Measurements from ENCODE around the gene ZNF212. TPM values are rescaled to one million over a fixed set of nuclear protein-coding genes. Genes with fewer than 3 reads are reported as not detected.

Gene ZNF212
- total RNA-seq, 2 donors from 2014 or later: 11.5 to 19.9 TPM

DNA sequence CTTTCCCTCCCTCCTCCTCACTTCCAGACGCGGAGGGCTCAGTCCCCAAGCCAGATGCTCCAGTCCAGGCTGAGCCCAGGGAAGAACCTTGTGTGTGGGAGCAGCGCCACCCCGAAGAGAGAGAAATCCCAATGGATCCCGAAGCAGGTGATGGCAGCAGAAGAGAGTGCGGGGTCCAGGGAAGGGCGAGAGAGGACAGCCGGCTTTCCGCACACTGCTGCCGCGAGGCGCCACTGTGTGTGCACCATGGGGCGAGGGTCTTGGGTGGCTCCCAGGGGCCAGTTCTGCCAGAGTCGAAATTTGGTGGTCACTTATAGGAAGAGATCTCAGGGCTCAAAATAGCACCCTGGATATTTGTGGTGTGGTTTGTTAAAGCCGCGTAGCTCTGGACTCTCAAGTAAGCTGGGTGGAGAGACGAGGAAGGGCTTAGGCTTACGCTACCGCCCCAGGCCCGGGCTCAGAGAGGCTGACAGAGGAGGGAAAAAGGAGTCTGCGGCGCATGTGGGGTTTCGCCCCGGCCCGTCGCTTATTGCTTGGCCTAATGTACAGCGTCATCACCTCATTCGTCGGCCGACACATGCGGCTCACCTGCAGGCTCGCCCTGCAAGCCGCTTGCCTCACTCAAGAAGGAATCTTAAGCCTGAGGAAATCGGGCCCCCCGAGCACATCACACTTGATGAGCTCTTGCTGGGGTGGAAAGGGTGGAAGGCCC is 32.0 kb upstream of the ZNF212 start:
- Mint-ChIP-seq H3K9me3 (no peaks in the 10 kb centered on the region), H3K4me1 (ENCODE audit: low read depth in 2 of 2) (peaks cover 30 to 31% of the 10 kb centered on the region in 2 donors), H3K27me3 (no peaks in the 10 kb centered on the region), H3K27ac (peak overlapping the region; percentile 48 to 91), H3K36me3 (peaks cover 37% of the 10 kb centered on the region), H3K4me3 (no peak overlapping the region)
- ATAC-seq: no peak
- no peak for DNase-seq (ENCODE audit: low spot score)

DNA sequence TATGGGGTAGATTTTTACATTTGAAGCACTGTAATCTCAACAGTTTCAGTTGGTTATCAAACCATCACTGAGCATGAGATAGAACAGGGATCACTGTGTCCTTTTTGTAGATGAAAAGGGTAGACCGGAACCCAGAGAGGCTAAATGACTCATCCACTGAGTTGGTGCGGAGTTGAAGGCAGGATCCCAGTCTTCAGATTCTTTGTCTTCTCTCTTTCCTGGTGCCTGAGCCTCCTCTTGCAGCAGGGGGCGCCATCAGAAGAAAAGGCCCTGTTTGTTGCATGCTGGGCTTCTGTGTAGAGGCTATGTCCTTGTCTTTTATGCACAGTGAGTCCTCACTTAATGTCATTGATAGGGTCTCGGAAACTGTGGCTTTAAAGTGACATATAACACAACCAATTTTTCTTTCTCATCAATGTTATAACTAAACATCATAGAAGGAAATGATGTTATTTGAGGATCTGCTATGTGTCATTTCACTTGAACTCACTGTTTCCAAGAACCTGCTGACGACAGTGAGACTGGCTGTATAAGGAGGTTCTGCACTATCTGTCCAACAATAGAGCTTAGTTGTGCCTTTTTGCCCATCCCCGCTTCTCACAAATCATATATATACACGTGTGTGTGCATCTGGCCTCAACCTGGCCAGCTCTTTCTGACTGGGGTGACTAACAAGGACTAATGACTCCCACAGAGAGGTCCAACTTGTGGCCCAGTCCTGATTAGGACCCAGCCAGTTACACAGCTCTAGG is 29.8 kb upstream of the ZNF212 start:
- H3K27me3 Mint-ChIP-seq: no peaks in the 10 kb centered on the region
- peak overlapping the region; percentile 75 for H3K4me3 Mint-ChIP-seq
- DNase-seq (ENCODE audit: low spot score) (no peak), ATAC-seq (peak; percentile 68 to 90)
- H3K36me3 Mint-ChIP-seq: peaks cover 34% of the 10 kb centered on the region
- no peaks in the 10 kb centered on the region for H3K9me3 Mint-ChIP-seq
- H3K4me1 Mint-ChIP-seq (ENCODE audit: low read depth in 2 of 2): peaks cover 13% of the 10 kb centered on the region in 2 donors
- peak overlapping the region; percentile 75 to 91 for H3K27ac Mint-ChIP-seq

DNA sequence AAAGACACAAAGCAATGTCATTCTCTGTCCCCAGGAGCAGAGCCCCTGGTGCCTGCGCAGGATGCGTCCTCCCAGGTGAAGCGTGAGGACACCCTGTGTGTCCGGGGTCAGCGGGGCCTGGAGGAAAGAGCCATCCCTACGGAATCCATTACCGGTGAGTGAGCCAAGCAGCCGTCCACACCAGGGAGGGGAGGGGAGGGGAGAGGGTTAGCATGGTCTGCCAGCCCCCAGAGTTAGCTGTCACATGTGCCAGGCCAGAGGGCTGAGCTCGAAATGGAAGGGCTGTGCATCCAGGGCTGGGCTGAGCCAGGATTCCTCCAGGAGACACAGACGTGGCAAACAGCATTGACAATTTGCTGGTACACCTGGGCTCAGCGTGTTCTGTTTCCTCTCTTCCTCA is 28.9 kb upstream of the ZNF212 start:
- peak overlapping the region; percentile 75 to 91 for H3K27ac Mint-ChIP-seq
- H3K36me3 Mint-ChIP-seq: peaks cover 32% of the 10 kb centered on the region
- DNase-seq (ENCODE audit: low spot score): no peak
- H3K4me1 Mint-ChIP-seq (ENCODE audit: low read depth in 2 of 2): peaks cover 11 to 13% of the 10 kb centered on the region in 2 donors
- H3K4me3 Mint-ChIP-seq: peak overlapping the region; percentile 75
- ATAC-seq: no peak
- H3K27me3 Mint-ChIP-seq: no peaks in the 10 kb centered on the region
- no peaks in the 10 kb centered on the region for H3K9me3 Mint-ChIP-seq

DNA sequence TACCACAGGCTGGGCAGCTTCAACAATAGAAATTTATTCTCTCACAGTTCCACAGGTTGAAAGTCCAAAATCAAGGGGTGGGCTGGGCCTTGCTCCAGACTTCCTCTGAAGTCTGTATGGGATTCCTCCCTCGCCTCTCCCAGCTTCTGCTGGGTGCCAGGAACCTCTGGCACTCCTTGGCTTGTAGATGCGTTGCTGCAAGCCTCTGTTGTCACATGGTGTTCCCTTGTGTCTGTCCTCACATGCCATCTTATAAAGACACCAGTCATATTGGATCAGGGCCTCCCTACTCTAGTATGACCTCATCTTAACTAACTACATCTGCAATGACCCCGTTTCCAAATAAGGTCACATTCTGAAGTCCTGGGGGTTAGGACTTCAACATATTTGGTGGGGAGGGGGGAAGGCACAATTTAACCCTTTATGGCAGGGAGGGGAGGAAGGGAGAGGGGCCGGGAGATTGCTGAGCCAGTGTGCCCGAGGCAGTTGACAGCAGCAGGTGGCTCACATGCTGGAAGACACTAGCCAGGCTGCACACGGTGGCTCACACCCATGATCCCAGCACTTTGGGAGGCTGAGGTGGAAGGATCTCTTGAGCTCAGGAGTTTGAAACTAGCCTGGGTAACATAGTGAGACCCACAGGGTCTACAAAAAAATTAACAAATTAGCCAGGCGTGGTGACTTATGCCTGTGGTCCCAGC is 25.3 kb upstream of the ZNF212 start:
- peaks cover 33% of the 10 kb centered on the region for H3K36me3 Mint-ChIP-seq
- no peaks in the 10 kb centered on the region for H3K9me3 Mint-ChIP-seq
- H3K27me3 Mint-ChIP-seq: no peaks in the 10 kb centered on the region
- DNase-seq (ENCODE audit: low spot score): no peak
- ATAC-seq: no peak
- H3K4me1 Mint-ChIP-seq (ENCODE audit: low read depth in 2 of 2): peaks cover 12 to 13% of the 10 kb centered on the region in 2 donors
- no peak overlapping the region for H3K4me3 Mint-ChIP-seq
- no peak overlapping the region for H3K27ac Mint-ChIP-seq

DNA sequence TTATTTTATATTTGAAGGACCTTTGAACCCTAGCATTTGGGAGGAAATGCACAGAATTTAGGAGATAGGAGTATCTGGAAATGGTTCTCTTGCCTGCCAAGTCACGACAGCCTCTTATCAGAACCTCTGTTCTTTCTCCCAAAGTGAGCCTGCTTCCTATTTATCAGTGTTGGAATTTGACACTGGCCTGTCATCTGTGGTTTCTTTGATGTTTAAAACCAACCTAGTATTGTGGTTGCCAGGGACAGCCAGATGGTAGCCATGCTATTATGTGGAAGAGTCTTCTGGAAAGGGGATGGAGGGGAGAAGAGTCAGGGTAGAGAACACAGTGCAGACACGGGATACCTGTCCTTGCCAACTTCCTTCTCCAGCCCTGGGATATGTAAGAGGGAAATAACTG is 23.0 kb upstream of the ZNF212 start:
- H3K36me3 Mint-ChIP-seq: peaks cover 17% of the 10 kb centered on the region
- no peaks in the 10 kb centered on the region for H3K27me3 Mint-ChIP-seq
- H3K9me3 Mint-ChIP-seq: no peaks in the 10 kb centered on the region
- H3K4me3 Mint-ChIP-seq: no peak overlapping the region
- H3K27ac Mint-ChIP-seq: peak overlapping the region in 1 of 2 donors; percentile 51
- DNase-seq (ENCODE audit: low spot score) (no peak), ATAC-seq (no peak)
- peaks cover 0 to 15% of the 10 kb centered on the region in 2 donors for H3K4me1 Mint-ChIP-seq (ENCODE audit: low read depth in 2 of 2)

DNA sequence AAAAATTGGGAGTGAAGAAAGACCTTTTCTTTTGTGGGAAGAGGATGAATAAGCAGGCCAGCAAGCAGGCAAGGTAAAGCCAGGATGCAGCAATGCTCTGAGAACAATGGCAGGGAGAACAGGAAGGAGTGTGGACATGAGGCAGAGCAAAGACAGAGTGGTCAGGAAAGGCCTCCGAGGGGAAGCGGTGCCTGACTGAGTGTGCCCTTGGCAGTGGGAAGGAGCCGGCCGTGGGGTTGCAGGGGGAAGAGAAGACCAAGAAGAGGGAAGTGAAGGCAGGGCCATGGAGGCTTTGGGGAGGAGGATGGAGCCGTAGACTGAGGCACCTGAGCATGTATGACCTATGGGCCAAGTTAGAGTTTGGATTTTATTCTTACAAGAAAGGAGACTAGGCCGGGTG is 21.9 kb upstream of the ZNF212 start:
- no peaks in the 10 kb centered on the region for H3K9me3 Mint-ChIP-seq
- DNase-seq (ENCODE audit: low spot score) (no peak), ATAC-seq (no peak)
- H3K27me3 Mint-ChIP-seq: no peaks in the 10 kb centered on the region
- H3K4me3 Mint-ChIP-seq: no peak overlapping the region
- peaks cover 0 to 19% of the 10 kb centered on the region in 2 donors for H3K4me1 Mint-ChIP-seq (ENCODE audit: low read depth in 2 of 2)
- peak overlapping the region in 1 of 2 donors; percentile 38 for H3K27ac Mint-ChIP-seq
- H3K36me3 Mint-ChIP-seq: peaks cover 17% of the 10 kb centered on the region

DNA sequence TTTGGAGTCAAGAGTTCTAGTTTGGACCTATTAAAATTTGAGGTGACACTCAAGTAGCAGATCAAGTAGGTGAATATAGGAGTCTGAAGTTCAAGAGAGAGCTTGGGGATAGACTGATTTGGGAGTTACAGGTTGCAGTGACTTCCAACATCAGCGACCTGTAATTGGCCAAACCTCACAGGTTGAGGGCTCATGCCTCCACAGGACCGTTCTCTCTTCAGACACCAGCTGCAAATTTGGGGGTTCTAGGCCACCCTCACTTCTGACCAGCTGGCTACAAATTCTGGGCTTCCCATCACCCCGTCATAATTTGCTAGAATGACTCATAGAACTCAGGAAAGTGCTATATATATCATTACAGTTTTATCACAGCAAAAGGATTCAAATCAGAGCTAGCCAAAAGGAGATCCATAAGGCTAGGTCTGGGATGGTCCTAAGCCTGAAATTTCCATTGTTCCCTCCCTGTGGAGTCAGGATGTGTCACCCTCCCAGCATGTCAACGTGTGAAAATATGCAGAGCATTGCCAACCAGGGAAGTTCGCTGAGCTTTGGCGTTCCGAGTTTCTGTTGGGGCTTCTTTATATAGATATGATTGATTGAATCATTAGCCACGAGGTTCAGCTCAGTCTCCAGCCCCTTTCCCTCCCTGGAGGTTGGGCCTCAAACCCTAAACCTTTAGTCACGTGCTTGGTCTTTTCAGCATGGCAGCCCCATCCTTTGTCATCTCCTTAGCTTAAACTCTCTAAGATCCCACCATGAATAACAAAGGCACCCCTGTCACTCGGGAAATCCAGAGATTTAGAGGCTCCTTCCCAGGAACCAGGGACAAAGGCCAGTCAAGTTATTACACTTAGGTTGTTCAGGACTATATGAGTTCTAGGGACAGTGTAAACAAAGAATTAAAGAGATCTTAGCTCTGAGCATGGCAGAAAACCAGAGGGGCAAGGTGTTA is 20.7 kb upstream of the ZNF212 start:
- Mint-ChIP-seq H3K27me3 (no peaks in the 10 kb centered on the region), H3K27ac (peak overlapping the region in 1 of 2 donors; percentile 63), H3K4me1 (ENCODE audit: low read depth in 2 of 2) (peaks cover 0 to 19% of the 10 kb centered on the region in 2 donors), H3K36me3 (peaks cover 15% of the 10 kb centered on the region), H3K4me3 (no peak overlapping the region), H3K9me3 (no peaks in the 10 kb centered on the region)
- ATAC-seq (no peak), DNase-seq (ENCODE audit: low spot score) (no peak)

DNA sequence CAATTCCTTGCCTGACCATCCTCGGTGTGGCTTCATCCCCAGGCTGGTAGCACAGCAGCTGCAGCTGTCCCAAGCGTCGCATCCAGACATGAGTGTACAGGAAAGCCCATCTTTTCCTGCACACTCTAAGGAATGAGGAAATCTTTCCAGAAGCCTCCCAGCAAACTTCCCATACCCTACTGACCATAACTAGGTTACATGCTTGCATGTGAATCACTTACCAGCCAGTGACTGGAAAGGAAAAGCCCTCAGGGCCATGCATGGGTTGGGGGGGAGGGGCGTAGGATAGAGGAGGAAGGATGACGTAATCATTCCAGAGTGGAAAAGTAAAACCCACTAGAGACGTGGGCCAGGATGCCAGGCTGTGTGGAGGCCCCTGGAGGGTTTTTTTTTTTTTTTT is 18.9 kb upstream of the ZNF212 start:
- peaks cover 9% of the 10 kb centered on the region for H3K36me3 Mint-ChIP-seq
- peaks cover 0 to 19% of the 10 kb centered on the region in 2 donors for H3K4me1 Mint-ChIP-seq (ENCODE audit: low read depth in 2 of 2)
- DNase-seq (ENCODE audit: low spot score) (no peak), ATAC-seq (no peak)
- H3K4me3 Mint-ChIP-seq: no peak overlapping the region
- no peaks in the 10 kb centered on the region for H3K9me3 Mint-ChIP-seq
- no peaks in the 10 kb centered on the region for H3K27me3 Mint-ChIP-seq
- H3K27ac Mint-ChIP-seq: no peak overlapping the region

DNA sequence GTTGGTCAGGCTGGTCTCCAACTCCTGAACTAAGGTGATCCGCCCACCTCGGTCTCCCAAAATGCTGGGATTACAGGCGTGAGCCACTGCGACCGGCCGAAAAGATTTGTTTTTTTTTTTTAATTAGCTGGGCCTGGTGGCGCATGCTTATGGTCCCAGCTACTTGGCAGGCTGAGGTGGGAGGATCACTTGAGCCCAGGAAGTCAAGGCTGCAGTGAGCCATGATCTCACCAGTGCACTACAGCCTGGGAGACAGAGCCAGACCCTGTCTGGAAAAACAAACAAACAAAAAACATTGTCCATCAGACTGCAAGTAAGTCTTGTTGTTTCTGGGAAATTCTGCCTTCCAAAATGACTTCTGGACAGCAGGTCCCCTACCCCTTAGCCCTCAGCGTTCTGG is 16.3 kb upstream of the ZNF212 start:
- no peak overlapping the region for H3K27ac Mint-ChIP-seq
- peaks cover 6% of the 10 kb centered on the region for H3K36me3 Mint-ChIP-seq

DNA sequence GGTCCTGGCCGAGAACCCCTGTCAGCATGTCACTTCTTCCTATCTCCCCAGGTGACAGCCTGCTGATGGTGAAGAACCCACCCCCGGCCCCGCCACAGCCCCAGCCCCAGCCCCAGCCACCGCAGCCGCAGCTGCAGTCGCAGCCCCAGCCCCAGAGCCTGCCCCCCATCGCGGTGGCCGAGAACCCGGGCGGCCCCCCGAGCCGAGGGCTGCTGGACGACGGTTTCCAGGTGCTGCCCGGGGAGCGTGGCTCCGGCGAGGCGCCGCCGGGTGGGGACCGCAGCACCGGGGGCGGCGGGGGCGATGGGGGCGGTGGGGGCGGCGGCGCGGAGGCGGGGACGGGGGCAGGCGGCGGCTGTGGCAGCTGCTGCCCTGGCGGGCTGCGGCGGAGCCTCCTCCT is 15.7 kb upstream of the ZNF212 start:
- no peak for DNase-seq (ENCODE audit: low spot score)
- no peak overlapping the region for H3K4me3 Mint-ChIP-seq
- peaks cover 0 to 12% of the 10 kb centered on the region in 2 donors for H3K4me1 Mint-ChIP-seq (ENCODE audit: low read depth in 2 of 2)
- no peaks in the 10 kb centered on the region for H3K27me3 Mint-ChIP-seq
- peak in 1 of 2 donors; percentile 11 for ATAC-seq
- H3K9me3 Mint-ChIP-seq: no peaks in the 10 kb centered on the region
- H3K36me3 Mint-ChIP-seq: peaks cover 6% of the 10 kb centered on the region
- H3K27ac Mint-ChIP-seq: no peak overlapping the region

More for the DNA sequence above, 16.3 kb upstream of the ZNF212 start:
- no peak overlapping the region for H3K4me3 Mint-ChIP-seq
- no peaks in the 10 kb centered on the region for H3K9me3 Mint-ChIP-seq
- peaks cover 0 to 11% of the 10 kb centered on the region in 2 donors for H3K4me1 Mint-ChIP-seq (ENCODE audit: low read depth in 2 of 2)
- no peaks in the 10 kb centered on the region for H3K27me3 Mint-ChIP-seq
- ATAC-seq: no peak
- DNase-seq (ENCODE audit: low spot score): no peak

DNA sequence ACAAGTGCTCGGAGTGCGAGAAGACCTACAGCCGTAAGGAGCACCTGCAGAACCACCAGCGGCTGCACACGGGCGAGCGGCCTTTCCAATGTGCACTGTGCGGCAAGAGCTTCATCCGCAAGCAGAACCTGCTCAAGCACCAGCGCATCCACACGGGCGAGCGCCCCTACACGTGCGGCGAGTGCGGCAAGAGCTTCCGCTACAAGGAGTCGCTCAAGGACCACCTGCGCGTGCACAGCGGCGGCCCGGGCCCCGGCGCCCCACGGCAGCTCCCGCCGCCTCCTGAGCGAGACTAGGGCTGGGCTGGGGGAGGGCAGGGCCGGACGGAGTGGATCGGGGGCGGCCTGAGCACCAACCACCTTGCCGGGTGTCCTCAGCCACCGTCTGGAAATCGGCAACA is 15.1 kb upstream of the ZNF212 start:
- Mint-ChIP-seq H3K36me3 (peaks cover 6% of the 10 kb centered on the region), H3K4me1 (ENCODE audit: low read depth in 2 of 2) (peaks cover 0 to 13% of the 10 kb centered on the region in 2 donors), H3K4me3 (no peak overlapping the region), H3K27ac (no peak overlapping the region), H3K27me3 (no peaks in the 10 kb centered on the region), H3K9me3 (no peaks in the 10 kb centered on the region)
- ATAC-seq: peak; percentile 20 to 46
- DNase-seq (ENCODE audit: low spot score): no peak

DNA sequence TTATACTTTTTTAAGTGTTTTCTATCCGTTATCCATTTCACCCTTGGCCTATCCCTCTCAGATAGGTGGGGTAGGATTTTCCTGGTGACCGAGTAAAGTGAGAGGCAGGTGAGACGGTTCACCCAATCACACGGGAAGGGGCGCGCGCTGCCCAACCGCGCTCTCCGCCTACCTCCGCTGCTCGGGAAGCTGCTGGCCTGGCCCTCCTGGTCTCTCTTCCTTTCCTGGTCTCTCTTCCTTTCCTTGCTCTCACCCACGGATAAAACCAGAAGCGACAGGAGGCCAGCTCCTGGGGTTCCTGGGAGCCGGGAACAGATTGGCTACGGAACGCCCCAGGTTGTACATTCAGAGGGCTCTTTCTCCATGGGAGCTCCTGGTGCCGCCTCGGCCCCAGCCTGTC is 14.3 kb upstream of the ZNF212 start:
- Mint-ChIP-seq H3K27ac (no peak overlapping the region), H3K27me3 (no peaks in the 10 kb centered on the region), H3K4me1 (ENCODE audit: low read depth in 2 of 2) (peaks cover 0 to 12% of the 10 kb centered on the region in 2 donors), H3K4me3 (no peak overlapping the region), H3K9me3 (no peaks in the 10 kb centered on the region), H3K36me3 (peaks cover 6% of the 10 kb centered on the region)
- DNase-seq (ENCODE audit: low spot score) (peak; percentile 54), ATAC-seq (no peak)

DNA sequence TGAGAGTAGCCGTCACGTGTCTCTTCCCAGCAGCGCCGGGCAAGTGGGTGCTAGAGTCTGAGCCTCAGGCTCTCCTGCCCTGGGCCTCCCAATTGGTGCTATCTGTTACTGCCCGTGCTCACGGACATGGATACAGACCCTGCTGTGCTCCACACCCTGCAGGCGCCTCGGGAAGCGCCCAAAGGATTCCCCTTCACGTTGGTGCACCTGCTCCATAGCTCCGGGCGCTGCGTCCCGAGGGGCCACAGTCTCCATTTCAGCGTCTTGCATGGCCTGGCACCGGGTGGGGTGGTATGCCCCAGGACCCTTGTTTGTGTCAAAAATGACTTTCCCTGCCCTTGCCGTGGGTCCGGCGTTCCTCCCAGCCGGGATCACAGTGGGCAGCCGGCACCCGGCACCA is 13.8 kb upstream of the ZNF212 start:
- ATAC-seq (no peak), DNase-seq (ENCODE audit: low spot score) (no peak)
- Mint-ChIP-seq H3K36me3 (peaks cover 6% of the 10 kb centered on the region), H3K27ac (no peak overlapping the region), H3K27me3 (no peaks in the 10 kb centered on the region), H3K4me3 (no peak overlapping the region), H3K9me3 (no peaks in the 10 kb centered on the region), H3K4me1 (ENCODE audit: low read depth in 2 of 2) (peaks cover 0 to 12% of the 10 kb centered on the region in 2 donors)
